Measurements from ENCODE around the gene ZNF580. TPM values are rescaled to one million over a fixed set of nuclear protein-coding genes. Genes with fewer than 3 reads are reported as not detected.
A peak's percentile ranks its signal among the peaks of the same experiment; 100 is the strongest.

ZNF580 gene
- total RNA-seq, 1 donor = 6.5 TPM

DNA sequence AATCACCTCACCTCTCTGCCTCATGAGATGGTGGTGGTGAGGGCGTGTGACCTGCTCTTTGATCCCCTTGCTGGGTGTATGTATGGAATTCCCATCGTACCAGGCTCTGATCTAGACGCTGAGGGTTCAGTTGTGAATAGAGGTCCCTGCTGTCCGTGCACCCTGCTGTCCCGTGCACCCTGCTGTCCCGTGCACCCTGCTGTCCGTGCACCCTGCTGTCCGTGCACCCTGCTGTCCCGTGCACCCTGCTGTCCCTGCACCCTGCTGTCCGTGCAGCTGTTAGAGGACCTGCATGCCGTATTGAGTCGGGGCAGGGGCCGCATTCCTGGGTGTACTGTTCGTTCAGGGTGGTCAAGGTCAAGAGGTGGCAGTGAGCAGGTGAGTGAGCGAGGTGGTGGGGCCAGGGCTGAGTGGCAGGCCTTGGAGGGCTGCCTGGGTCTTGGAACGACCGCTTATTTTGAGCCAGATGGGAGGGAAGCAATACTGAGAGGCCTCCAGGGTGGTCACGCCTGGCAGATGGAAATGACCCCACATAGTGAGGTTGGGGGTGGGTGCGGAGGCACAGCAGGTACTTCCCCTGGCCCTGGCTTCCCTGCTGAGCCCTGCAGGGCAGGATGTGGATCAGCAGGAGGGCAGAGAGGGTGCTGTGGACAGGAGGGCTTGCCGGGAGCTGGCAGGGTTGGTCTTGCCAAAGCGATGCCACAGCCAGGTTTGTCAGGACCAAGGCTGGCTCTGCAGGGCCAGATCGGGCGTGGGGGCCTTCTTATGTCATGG lies 29.7 kb downstream of the ZNF580 start:
- Histone ChIP-seq H3K79me2 (ENCODE audit: insufficient read depth, low read length) (peaks cover 85% of the 10 kb centered on the region), H2AFZ (ENCODE audit: low read length) (no peak overlapping the region), H3K4me1 (ENCODE audit: insufficient read depth, low read length) (peaks cover 14% of the 10 kb centered on the region), H3K27ac (ENCODE audit: low read depth, low read length) (no peak overlapping the region), H3K4me2 (ENCODE audit: insufficient read depth, low read length) (no peak overlapping the region), H3K36me3 (ENCODE audit: insufficient read depth, low read length) (peaks cover 42% of the 10 kb centered on the region), H4K20me1 (ENCODE audit: insufficient read depth, low read length) (peaks cover 73% of the 10 kb centered on the region), H3K4me3 (ENCODE audit: insufficient read depth, low read length) (no peak overlapping the region), H3K27me3 (ENCODE audit: insufficient read depth, low read length) (no peaks in the 10 kb centered on the region), H3K9me3 (ENCODE audit: low read depth, low read length) (no peaks in the 10 kb centered on the region)
- TF ChIP-seq, protein P1, sequence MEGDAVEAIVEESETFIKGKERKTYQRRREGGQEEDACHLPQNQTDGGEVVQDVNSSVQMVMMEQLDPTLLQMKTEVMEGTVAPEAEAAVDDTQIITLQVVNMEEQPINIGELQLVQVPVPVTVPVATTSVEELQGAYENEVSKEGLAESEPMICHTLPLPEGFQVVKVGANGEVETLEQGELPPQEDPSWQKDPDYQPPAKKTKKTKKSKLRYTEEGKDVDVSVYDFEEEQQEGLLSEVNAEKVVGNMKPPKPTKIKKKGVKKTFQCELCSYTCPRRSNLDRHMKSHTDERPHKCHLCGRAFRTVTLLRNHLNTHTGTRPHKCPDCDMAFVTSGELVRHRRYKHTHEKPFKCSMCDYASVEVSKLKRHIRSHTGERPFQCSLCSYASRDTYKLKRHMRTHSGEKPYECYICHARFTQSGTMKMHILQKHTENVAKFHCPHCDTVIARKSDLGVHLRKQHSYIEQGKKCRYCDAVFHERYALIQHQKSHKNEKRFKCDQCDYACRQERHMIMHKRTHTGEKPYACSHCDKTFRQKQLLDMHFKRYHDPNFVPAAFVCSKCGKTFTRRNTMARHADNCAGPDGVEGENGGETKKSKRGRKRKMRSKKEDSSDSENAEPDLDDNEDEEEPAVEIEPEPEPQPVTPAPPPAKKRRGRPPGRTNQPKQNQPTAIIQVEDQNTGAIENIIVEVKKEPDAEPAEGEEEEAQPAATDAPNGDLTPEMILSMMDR (IDR thresholded peaks at IDR 0.05; ENCODE audit: extremely low read depth, low read depth, low read length) = no peak
- DNase-seq (ENCODE audit: insufficient read length, low spot score, missing footprints) = peak; percentile 92

DNA sequence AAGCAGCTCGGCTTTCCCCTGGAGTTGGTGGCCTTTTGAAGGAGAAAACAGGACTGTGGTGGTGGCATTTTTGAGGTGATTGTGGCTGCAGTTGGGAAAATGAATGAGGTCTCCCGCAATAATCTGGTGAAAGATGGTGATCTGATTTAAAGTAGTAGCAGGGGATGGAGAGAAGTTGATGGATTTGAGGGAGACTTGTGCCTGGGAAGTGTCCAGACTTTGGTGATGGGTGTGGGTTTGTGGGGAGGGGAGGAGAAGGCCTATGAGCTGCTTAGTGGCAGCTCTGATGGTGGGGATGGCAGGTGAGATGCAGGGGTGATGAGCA lies 30.2 kb downstream of the ZNF580 start:
- Histone ChIP-seq H3K4me2 (ENCODE audit: insufficient read depth, low read length) (no peak overlapping the region), H3K4me1 (ENCODE audit: insufficient read depth, low read length) (peaks cover 17% of the 10 kb centered on the region), H3K79me2 (ENCODE audit: insufficient read depth, low read length) (peaks cover 87% of the 10 kb centered on the region), H3K4me3 (ENCODE audit: insufficient read depth, low read length) (no peak overlapping the region), H4K20me1 (ENCODE audit: insufficient read depth, low read length) (peaks cover 75% of the 10 kb centered on the region), H3K27ac (ENCODE audit: low read depth, low read length) (no peak overlapping the region), H2AFZ (ENCODE audit: low read length) (no peak overlapping the region), H3K9me3 (ENCODE audit: low read depth, low read length) (no peaks in the 10 kb centered on the region), H3K27me3 (ENCODE audit: insufficient read depth, low read length) (no peaks in the 10 kb centered on the region), H3K36me3 (ENCODE audit: insufficient read depth, low read length) (peaks cover 39% of the 10 kb centered on the region)
- TF ChIP-seq, protein P1 (IDR thresholded peaks at IDR 0.05; ENCODE audit: extremely low read depth, low read depth, low read length) = no peak
- no peak for DNase-seq (ENCODE audit: insufficient read length, low spot score, missing footprints)

DNA sequence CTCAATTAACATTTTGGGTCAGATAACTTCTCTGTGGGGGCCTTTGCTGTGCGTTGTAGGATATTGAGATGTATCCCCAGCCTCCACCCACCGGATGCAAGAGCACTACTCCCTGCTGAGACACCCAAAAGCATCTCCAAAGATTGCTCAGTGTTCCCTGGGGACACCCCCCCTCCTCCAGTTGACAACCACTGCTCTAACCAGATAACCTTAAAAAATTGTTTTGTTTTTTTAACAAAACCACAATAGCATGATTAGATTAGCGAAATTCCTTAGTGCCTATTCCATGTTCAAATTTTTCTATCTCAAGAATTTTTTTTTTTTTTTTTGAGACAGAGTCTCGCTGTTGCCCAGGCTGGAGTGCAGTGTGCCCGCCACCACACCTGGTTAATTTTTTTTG lies 31.6 kb downstream of the ZNF580 start:
- peaks cover 75% of the 10 kb centered on the region for H4K20me1 ChIP-seq (ENCODE audit: insufficient read depth, low read length)
- H3K4me3 ChIP-seq (ENCODE audit: insufficient read depth, low read length) = no peak overlapping the region
- H3K36me3 ChIP-seq (ENCODE audit: insufficient read depth, low read length) = peaks cover 35% of the 10 kb centered on the region
- TF ChIP-seq, protein P1 (IDR thresholded peaks at IDR 0.05; ENCODE audit: extremely low read depth, low read depth, low read length) = no peak
- no peak overlapping the region for H3K27ac ChIP-seq (ENCODE audit: low read depth, low read length)
- H3K79me2 ChIP-seq (ENCODE audit: insufficient read depth, low read length) = peaks cover 87% of the 10 kb centered on the region
- no peaks in the 10 kb centered on the region for H3K9me3 ChIP-seq (ENCODE audit: low read depth, low read length)
- peaks cover 31% of the 10 kb centered on the region for H3K4me1 ChIP-seq (ENCODE audit: insufficient read depth, low read length)
- DNase-seq (ENCODE audit: insufficient read length, low spot score, missing footprints) = peak; percentile 95
- no peaks in the 10 kb centered on the region for H3K27me3 ChIP-seq (ENCODE audit: insufficient read depth, low read length)
- no peak overlapping the region for H2AFZ ChIP-seq (ENCODE audit: low read length)
- H3K4me2 ChIP-seq (ENCODE audit: insufficient read depth, low read length) = peak overlapping the region; percentile 3

DNA sequence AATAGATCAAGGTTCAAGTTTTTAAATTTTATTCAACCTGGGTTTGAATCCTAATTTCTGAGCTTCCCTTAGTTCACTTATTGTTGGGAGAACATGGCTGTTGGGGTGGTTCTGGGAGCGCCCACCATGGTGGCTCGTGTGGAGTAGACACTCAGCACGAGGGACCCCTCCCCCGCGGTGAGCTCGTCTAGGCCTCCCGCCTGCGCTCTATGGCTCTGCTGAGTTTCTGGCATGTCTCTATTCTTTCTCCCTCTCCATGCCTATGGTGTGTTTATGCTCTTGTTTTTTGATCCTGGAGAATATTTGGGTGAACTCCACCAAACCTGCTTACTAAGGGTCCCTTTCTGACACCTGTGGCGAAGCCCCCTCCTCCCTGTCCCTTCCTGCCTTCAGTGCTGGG lies 32.7 kb downstream of the ZNF580 start:
- no peak for DNase-seq (ENCODE audit: insufficient read length, low spot score, missing footprints)
- H3K79me2 ChIP-seq (ENCODE audit: insufficient read depth, low read length) = peaks cover 89% of the 10 kb centered on the region
- no peaks in the 10 kb centered on the region for H3K9me3 ChIP-seq (ENCODE audit: low read depth, low read length)
- H3K27me3 ChIP-seq (ENCODE audit: insufficient read depth, low read length) = no peaks in the 10 kb centered on the region
- H3K4me3 ChIP-seq (ENCODE audit: insufficient read depth, low read length) = no peak overlapping the region
- H3K4me2 ChIP-seq (ENCODE audit: insufficient read depth, low read length) = no peak overlapping the region
- no peak overlapping the region for H2AFZ ChIP-seq (ENCODE audit: low read length)
- TF ChIP-seq, protein P1 (IDR thresholded peaks at IDR 0.05; ENCODE audit: extremely low read depth, low read depth, low read length) = no peak
- peaks cover 41% of the 10 kb centered on the region for H3K36me3 ChIP-seq (ENCODE audit: insufficient read depth, low read length)
- H3K27ac ChIP-seq (ENCODE audit: low read depth, low read length) = no peak overlapping the region
- H4K20me1 ChIP-seq (ENCODE audit: insufficient read depth, low read length) = peaks cover 77% of the 10 kb centered on the region
- H3K4me1 ChIP-seq (ENCODE audit: insufficient read depth, low read length) = peaks cover 32% of the 10 kb centered on the region
